ENCODE results near the gene F10.

F10 gene

GRCh38 chr13:113115363-113116205, 7.0 kb upstream of the F10 start:
- H3K4me3 ChIP-seq (ENCODE audit: low read depth, low read length): no peak overlapping the region
- TF ChIP-seq, protein P1, sequence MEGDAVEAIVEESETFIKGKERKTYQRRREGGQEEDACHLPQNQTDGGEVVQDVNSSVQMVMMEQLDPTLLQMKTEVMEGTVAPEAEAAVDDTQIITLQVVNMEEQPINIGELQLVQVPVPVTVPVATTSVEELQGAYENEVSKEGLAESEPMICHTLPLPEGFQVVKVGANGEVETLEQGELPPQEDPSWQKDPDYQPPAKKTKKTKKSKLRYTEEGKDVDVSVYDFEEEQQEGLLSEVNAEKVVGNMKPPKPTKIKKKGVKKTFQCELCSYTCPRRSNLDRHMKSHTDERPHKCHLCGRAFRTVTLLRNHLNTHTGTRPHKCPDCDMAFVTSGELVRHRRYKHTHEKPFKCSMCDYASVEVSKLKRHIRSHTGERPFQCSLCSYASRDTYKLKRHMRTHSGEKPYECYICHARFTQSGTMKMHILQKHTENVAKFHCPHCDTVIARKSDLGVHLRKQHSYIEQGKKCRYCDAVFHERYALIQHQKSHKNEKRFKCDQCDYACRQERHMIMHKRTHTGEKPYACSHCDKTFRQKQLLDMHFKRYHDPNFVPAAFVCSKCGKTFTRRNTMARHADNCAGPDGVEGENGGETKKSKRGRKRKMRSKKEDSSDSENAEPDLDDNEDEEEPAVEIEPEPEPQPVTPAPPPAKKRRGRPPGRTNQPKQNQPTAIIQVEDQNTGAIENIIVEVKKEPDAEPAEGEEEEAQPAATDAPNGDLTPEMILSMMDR (IDR thresholded peaks at IDR 0.05; ENCODE audit: borderline replicate concordance, insufficient read depth, low read depth, low read length): no peak

DNA sequence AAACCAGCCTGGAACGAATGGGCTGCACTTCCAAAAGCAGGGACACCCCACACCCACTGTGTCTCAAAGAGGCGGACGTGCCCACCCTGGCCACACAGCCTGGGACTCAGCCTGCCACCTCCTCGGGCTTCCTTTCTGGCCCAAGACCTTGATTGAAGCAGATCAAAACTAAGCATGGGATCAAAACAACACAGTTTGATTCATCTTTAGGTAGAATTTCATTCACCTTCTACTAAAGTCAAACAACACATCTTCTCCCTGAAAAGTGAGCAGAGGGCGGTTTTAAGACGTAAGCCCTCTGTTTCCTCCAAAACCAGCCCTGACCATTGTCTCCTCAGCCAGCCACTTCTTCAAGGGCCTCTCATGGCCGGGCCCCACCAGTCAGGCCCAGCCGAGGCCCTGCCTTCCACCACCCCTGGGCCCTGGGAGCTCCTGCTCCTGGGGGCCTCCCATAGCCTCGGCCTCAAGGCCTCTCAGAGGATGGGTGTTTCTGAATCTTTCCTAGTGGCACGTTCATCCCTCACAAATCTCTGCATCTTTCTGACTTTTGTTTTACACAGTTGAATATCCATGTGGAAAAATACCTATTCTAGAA, 6.3 kb upstream of the F10 start:
- TF ChIP-seq, protein P1 (IDR thresholded peaks at IDR 0.05; ENCODE audit: borderline replicate concordance, insufficient read depth, low read depth, low read length): no peak
- no peak overlapping the region for H3K4me3 ChIP-seq (ENCODE audit: low read depth, low read length)

- TF ChIP-seq, protein P1 (IDR thresholded peaks at IDR 0.05; ENCODE audit: borderline replicate concordance, insufficient read depth, low read depth, low read length): no peak
- no peak overlapping the region for H3K4me3 ChIP-seq (ENCODE audit: low read depth, low read length)
Measured at GRCh38 chr13:113116871-113117271, 5.7 kb upstream of the F10 start.

GRCh38 chr13:113117335-113117872, 5.2 kb upstream of the F10 start:
- TF ChIP-seq, protein P1 (IDR thresholded peaks at IDR 0.05; ENCODE audit: borderline replicate concordance, insufficient read depth, low read depth, low read length): no peak
- H3K4me3 ChIP-seq (ENCODE audit: low read depth, low read length): no peak overlapping the region

- TF ChIP-seq, protein P1 (IDR thresholded peaks at IDR 0.05; ENCODE audit: borderline replicate concordance, insufficient read depth, low read depth, low read length): no peak
- H3K4me3 ChIP-seq (ENCODE audit: low read depth, low read length): no peak overlapping the region
Measured at GRCh38 chr13:113117911-113118260, 4.7 kb upstream of the F10 start.

- TF ChIP-seq, protein P1 (IDR thresholded peaks at IDR 0.05; ENCODE audit: borderline replicate concordance, insufficient read depth, low read depth, low read length): no peak
Measured at GRCh38 chr13:113118261-113119021, 4.2 kb upstream of the F10 start.

More at GRCh38 chr13:113118261-113119021, 4.2 kb upstream of the F10 start:
- H3K4me3 ChIP-seq (ENCODE audit: low read depth, low read length): no peak overlapping the region
